IMR-90 (cell line): ENCODE data around the gene PLAC9. TPM values are rescaled to one million over a fixed set of nuclear protein-coding genes. Genes with fewer than 3 reads are reported as not detected.

Experiments used
- ATAC-seq: fragments of 200-7000 bp; cut with Tn5 transposase; 2 replicates; pipeline ENCODE4 v1.9.1; 2020; ENCODE audit warnings: low read depth, mild to moderate bottlenecking, moderate library complexity
- BruUV-seq: library from RNA; stranded (reverse); fragments of 400-500 nt; replicated peaks from 2 replicates; lab custom pipeline; 2021; lab: Mats Ljungman, UMichigan
- CTCF ChIA-PET: fragments of 300-600 bp; formaldehyde crosslinking; extraction: SDS; loops from one replicate; lab custom pipeline; 2021; ENCODE audit warnings: antibody characterized with exemption; lab: Yijun Ruan, JAX
- POLR2A ChIA-PET: fragments of 300-600 bp; sonication (Branson Sonifier 250); formaldehyde crosslinking; loops from one replicate; lab custom pipeline; 2022; ENCODE audit warnings: antibody characterized with exemption; ENCODE audit not compliant: unreplicated experiment; lab: Charles Lee
- DNase-seq: peaks from one replicate; pipeline ENCODE4 v3.0.0; 2013
- H2AFZ ChIP-seq: replicated peaks from 2 replicates; pipeline ENCODE3; 2013; ENCODE audit warnings: low read length, mild to moderate bottlenecking; ENCODE audit not compliant: poor library complexity
- H2AK5ac ChIP-seq: 2 replicates; pipeline ENCODE4 v1.6.1; 2013; ENCODE audit warnings: low read depth, low read length, inconsistent platforms
- H2AK9ac ChIP-seq: replicated peaks from 2 replicates; pipeline ENCODE3; 2013; ENCODE audit warnings: mild to moderate bottlenecking, low read depth, low read length, moderate library complexity; ENCODE audit not compliant: poor library complexity
- H2BK120ac ChIP-seq: 2 replicates; pipeline ENCODE4 v1.6.1; 2013; ENCODE audit warnings: low read depth, low read length, inconsistent platforms
- H2BK15ac ChIP-seq: 3 replicates; pipeline ENCODE4 v1.6.1; 2013; ENCODE audit warnings: low read depth, low read length, inconsistent platforms
- H2BK20ac ChIP-seq: 2 replicates; pipeline ENCODE4 v1.6.1; 2013; ENCODE audit warnings: low read depth, mild to moderate bottlenecking, inconsistent platforms, low read length, moderate library complexity
- H2BK5ac ChIP-seq: 2 replicates; pipeline ENCODE4 v1.6.1; 2013; ENCODE audit warnings: mild to moderate bottlenecking, low read depth, low read length, inconsistent platforms; ENCODE audit not compliant: poor library complexity, severe bottlenecking
- H3K14ac ChIP-seq: replicated peaks from 2 replicates; pipeline ENCODE4 v1.6.1; 2013; ENCODE audit warnings: low read depth, low read length, inconsistent platforms
- H3K18ac ChIP-seq: 2 replicates; pipeline ENCODE4 v1.6.1; 2013; ENCODE audit warnings: low read depth, low read length, control low read depth
- H3K23ac ChIP-seq: 2 replicates; pipeline ENCODE4 v1.6.1; 2013; ENCODE audit warnings: low read depth, low read length, inconsistent platforms
- H3K27ac ChIP-seq: 2 replicates; pipeline ENCODE4 v1.5.1; 2013; ENCODE audit warnings: mild to moderate bottlenecking, control low read depth, low read length; ENCODE audit not compliant: insufficient read depth
- H3K27me3 ChIP-seq: 2 replicates; pipeline ENCODE4 v1.6.1; 2013; ENCODE audit warnings: low read length; ENCODE audit not compliant: control insufficient read depth, insufficient read depth
- H3K36me3 ChIP-seq: 2 replicates; pipeline ENCODE4 v1.6.1; 2013; ENCODE audit warnings: low read length, mixed read lengths; ENCODE audit not compliant: control insufficient read depth, insufficient read depth
- H3K4ac ChIP-seq: 2 replicates; pipeline ENCODE4 v1.6.1; 2013; ENCODE audit warnings: low read depth, low read length, inconsistent platforms
- H3K4me1 ChIP-seq: 2 replicates; pipeline ENCODE4 v1.6.1; 2013; ENCODE audit warnings: low read length, mixed read lengths; ENCODE audit not compliant: control insufficient read depth, insufficient read depth
- H3K4me2 ChIP-seq: 2 replicates; pipeline ENCODE4 v1.6.1; 2013; ENCODE audit warnings: low read depth, mild to moderate bottlenecking, control low read depth, low read length, moderate library complexity
- H3K4me3 ChIP-seq: 2 replicates; pipeline ENCODE4 v1.5.1; 2013; ENCODE audit warnings: low read depth, mild to moderate bottlenecking, control low read depth, low read length, moderate library complexity; ENCODE audit not compliant: insufficient read depth
- H3K56ac ChIP-seq: 2 replicates; pipeline ENCODE4 v1.6.1; 2013; ENCODE audit warnings: low read length, inconsistent platforms; ENCODE audit not compliant: insufficient read depth; ENCODE audit errors: extremely low read depth
- H3K79me1 ChIP-seq, 2 experiments: 2 replicates each; pipeline ENCODE4 v1.6.1; 2013; ENCODE audit warnings: low read length in 2 of 2, inconsistent platforms in 1 of 2, low read depth in 1 of 2
- H3K9ac ChIP-seq: 2 replicates; pipeline ENCODE4 v1.6.1; 2013; ENCODE audit warnings: low read depth, low read length, control low read depth
- H3K9me1 ChIP-seq: 2 replicates; pipeline ENCODE4 v1.6.1; 2013; ENCODE audit warnings: low read length, inconsistent platforms; ENCODE audit not compliant: insufficient read depth
- H3K9me3 ChIP-seq: 2 replicates; pipeline ENCODE4 v1.6.1; 2013; ENCODE audit warnings: low read length; ENCODE audit not compliant: control insufficient read depth, insufficient read depth
- H4K20me1 ChIP-seq: 2 replicates; pipeline ENCODE4 v1.6.1; 2013; ENCODE audit warnings: low read length, inconsistent platforms; ENCODE audit not compliant: insufficient read depth
- H4K5ac ChIP-seq: 2 replicates; pipeline ENCODE4 v1.6.1; 2013; ENCODE audit warnings: mild to moderate bottlenecking, low read depth, low read length, control low read depth
- H4K8ac ChIP-seq, 2 experiments: 2 replicates each; pipeline ENCODE4 v1.6.1; 2013; ENCODE audit warnings: low read depth in 2 of 2, low read length in 2 of 2, control low read depth in 1 of 2, inconsistent platforms in 1 of 2
- H4K91ac ChIP-seq: 2 replicates; pipeline ENCODE4 v1.6.1; 2013; ENCODE audit warnings: low read depth, low read length, inconsistent platforms; ENCODE audit not compliant: insufficient read depth
- BHLHE40 ChIP-seq: fragments of 150-350 bp; IDR thresholded peaks from 2 replicates; pipeline ENCODE4 v1.6.1; 2016; ENCODE audit warnings: mild to moderate bottlenecking, low read depth, low read length
- CHD1 ChIP-seq: IDR thresholded peaks from 2 replicates; pipeline ENCODE4 v1.6.1; 2012; ENCODE audit warnings: low read depth, low read length, improper control_type of control experiment
- ELK1 ChIP-seq: fragments of 150-350 bp; IDR thresholded peaks from 2 replicates; pipeline ENCODE4 v1.6.1; 2016; ENCODE audit warnings: low read depth, mild to moderate bottlenecking, low read length, moderate library complexity, borderline replicate concordance
- MXI1 ChIP-seq: IDR thresholded peaks from 2 replicates; pipeline ENCODE4 v1.6.1; 2012; ENCODE audit warnings: low read depth, mild to moderate bottlenecking, low read length, moderate library complexity, borderline replicate concordance
- RAD21 ChIP-seq: IDR thresholded peaks from 2 replicates; pipeline ENCODE4 v1.6.1; 2012; ENCODE audit warnings: low read length, improper control_type of control experiment
- RCOR1 ChIP-seq: IDR thresholded peaks from 2 replicates; pipeline ENCODE4 v1.6.1; 2012; ENCODE audit warnings: mild to moderate bottlenecking, low read length, improper control_type of control experiment; ENCODE audit not compliant: insufficient replicate concordance
- WGBS, 2 experiments: methylation state at CpG; one replicate each; pipeline versions ENCODE4 v1.1.5 to v1.1.7; 2013; ENCODE audit warnings: missing lambda C conversion rate in 2 of 2; ENCODE audit not compliant: insufficient read length in 1 of 2; ENCODE audit errors: extremely low coverage in 2 of 2; 5-methylcytosine and 5-hydroxymethylcytosine counted together
- dilution Hi-C: fragments of 300-500 bp; cut with HindIII; formaldehyde crosslinking; loops from one replicate; pipeline ENCODE4 v1.14.3; 2018; ENCODE audit warnings: low sequenced_read_pairs; ENCODE audit not compliant: unreplicated experiment
- in situ Hi-C: fragments of 300-500 bp; cut with MboI; formaldehyde crosslinking; loops from 3 replicates; pipeline ENCODE4 v1.14.3; 2019; ENCODE audit warnings: low sequenced_read_pairs, inconsistent platforms, mixed read lengths
- intact Hi-C: fragments of 100-400 bp; cut with micrococcal nuclease; formaldehyde crosslinking; loops from 2 replicates; pipeline ENCODE4 v1.10.0; 2022
- polyA plus RNA-seq, 3 experiments: library from polyadenylated mRNA; depleted of rRNA; stranded (reverse); fragments of >200 nt; gene quantifications; 2 replicates each; pipeline ENCODE4 v1.2.3, GENCODE V29; 2012; ENCODE audit warnings: low replicate concordance in 1 of 3
- total RNA-seq: library from RNA; depleted of rRNA; stranded (reverse); fragments of >200 nt; gene quantifications from 2 replicates; pipeline ENCODE4 v1.2.3, GENCODE V29; 2012

The PLAC9 gene
- total and polyA plus RNA-seq, 2 of the 4 experiments (the other 2 are of a cell fraction): 1.6 to 12.2 TPM

GRCh38 chr10:80174641-80175395 lies 42.3 kb downstream of the PLAC9 start (continued):
- no peak for TF ChIP-seq CHD1

GRCh38 chr10:80176526-80176925 lies 44.0 kb downstream of the PLAC9 start:
- Histone ChIP-seq H3K27ac (no peak overlapping the region), H3K4ac (no peak overlapping the region), H3K36me3 (peaks cover 25% of the 10 kb centered on the region), H2BK15ac (no peak overlapping the region), H2AK5ac (no peak overlapping the region), H3K9me3 (no peaks in the 10 kb centered on the region), H4K5ac (no peak overlapping the region), H4K8ac (no peak overlapping the region), H3K4me2 (no peak overlapping the region), H3K9ac (no peak overlapping the region), H3K4me3 (no peak overlapping the region), H3K56ac (no peak overlapping the region), H3K9me1 (peaks cover 38% of the 10 kb centered on the region), H2BK120ac (no peak overlapping the region), H4K91ac (no peak overlapping the region), H3K79me1 (peaks cover 60 to 92% of the 10 kb centered on the region in 2 experiments), H3K18ac (no peak overlapping the region), H2AK9ac (no peak overlapping the region), H3K14ac (no peak overlapping the region), H2AFZ (no peak overlapping the region), H3K23ac (no peak overlapping the region), H2BK20ac (no peak overlapping the region), H4K20me1 (peaks cover 71% of the 10 kb centered on the region), H3K4me1 (peaks cover 14% of the 10 kb centered on the region), H2BK5ac (no peak overlapping the region), H3K27me3 (no peaks in the 10 kb centered on the region)
- in situ Hi-C loops: no loop called here
- dilution Hi-C loops: no loop called here
- ChIA-PET POLR2A (no interaction called here), CTCF (no interaction called here)
- no peak for ATAC-seq
- intact Hi-C loops: no loop called here
- WGBS, 2 experiments: 88% methylated on average over 1 of the region's 6 CpGs; no CpG with 5 or more reads in 1 of the 2 experiments
- no peak for DNase-seq
- no peak for TF ChIP-seq BHLHE40
- TF ChIP-seq ELK1: no peak
- no peak for TF ChIP-seq RAD21
- no peak for TF ChIP-seq RCOR1
- no peak for TF ChIP-seq MXI1
- BruUV-seq: no TSS peak
